Bronchial epithelial cell (primary cell): ENCODE data around the gene OTULIN. TPM values are rescaled to one million over a fixed set of nuclear protein-coding genes. Genes with fewer than 3 reads are reported as not detected.

ENCODE experiments used
- DNase-seq: peaks from one replicate; pipeline ENCODE4 v3.0.0-alpha.2; 2010; ENCODE audit warnings: low read depth
- FAIRE-seq: peaks from 2 replicates; lab custom pipeline; 2011; peaks lifted over from hg19 to GRCh38; lab: Jason Lieb, UNC
- H3K27me3 ChIP-seq: 2 replicates; pipeline ENCODE4 v1.5.1; 2011; ENCODE audit warnings: low read length; ENCODE audit not compliant: control insufficient read depth, insufficient read depth
- H3K36me3 ChIP-seq: 2 replicates; pipeline ENCODE4 v1.5.1; 2011; ENCODE audit warnings: low read length; ENCODE audit not compliant: control insufficient read depth, insufficient read depth
- H3K4me3 ChIP-seq: 2 replicates; pipeline ENCODE4 v1.5.1; 2011; ENCODE audit warnings: mild to moderate bottlenecking, low read depth, low read length, control low read depth
- total RNA-seq: library from RNA; depleted of rRNA; stranded (reverse); fragments of >200 nt; gene quantifications from 2 replicates; pipeline ENCODE4 v1.2.1, GENCODE V29; 2014
- TF ChIP-seq, protein P1 (sequence below): IDR thresholded peaks from 2 replicates; pipeline ENCODE4 v1.5.1; 2011; ENCODE audit warnings: mild to moderate bottlenecking, moderate library complexity, low read length, control low read depth, inconsistent platforms; ENCODE audit not compliant: insufficient read depth, severe bottlenecking

OTULIN gene
- total RNA-seq, 1 donor from 2014 or later: 36.6 TPM

DNA sequence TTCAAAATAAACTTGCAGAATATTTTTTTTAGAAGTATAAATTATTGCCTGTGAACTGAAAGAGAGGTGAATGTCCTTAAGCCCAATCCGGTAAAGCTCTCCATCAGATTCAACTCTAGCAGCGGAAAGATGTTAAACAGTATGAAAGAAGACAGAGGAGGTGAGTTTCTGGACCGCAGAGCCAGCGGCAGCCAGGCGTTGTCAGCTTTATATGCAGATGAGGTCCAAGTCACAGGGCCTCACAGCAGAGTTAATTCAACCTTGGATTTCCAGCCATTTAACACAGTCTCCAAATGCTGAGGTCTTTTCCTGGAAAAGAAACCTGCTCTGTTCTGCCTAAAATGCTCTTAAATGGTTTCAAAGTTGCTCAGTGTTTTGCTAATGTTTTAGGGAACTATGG lies 75.5 kb downstream of the OTULIN start:
- Histone ChIP-seq H3K27me3 (no peaks in the 10 kb centered on the region), H3K4me3 (no peak overlapping the region), H3K36me3 (peaks cover 6% of the 10 kb centered on the region)
- FAIRE-seq (no peak), DNase-seq (no peak)
- TF ChIP-seq, protein P1, sequence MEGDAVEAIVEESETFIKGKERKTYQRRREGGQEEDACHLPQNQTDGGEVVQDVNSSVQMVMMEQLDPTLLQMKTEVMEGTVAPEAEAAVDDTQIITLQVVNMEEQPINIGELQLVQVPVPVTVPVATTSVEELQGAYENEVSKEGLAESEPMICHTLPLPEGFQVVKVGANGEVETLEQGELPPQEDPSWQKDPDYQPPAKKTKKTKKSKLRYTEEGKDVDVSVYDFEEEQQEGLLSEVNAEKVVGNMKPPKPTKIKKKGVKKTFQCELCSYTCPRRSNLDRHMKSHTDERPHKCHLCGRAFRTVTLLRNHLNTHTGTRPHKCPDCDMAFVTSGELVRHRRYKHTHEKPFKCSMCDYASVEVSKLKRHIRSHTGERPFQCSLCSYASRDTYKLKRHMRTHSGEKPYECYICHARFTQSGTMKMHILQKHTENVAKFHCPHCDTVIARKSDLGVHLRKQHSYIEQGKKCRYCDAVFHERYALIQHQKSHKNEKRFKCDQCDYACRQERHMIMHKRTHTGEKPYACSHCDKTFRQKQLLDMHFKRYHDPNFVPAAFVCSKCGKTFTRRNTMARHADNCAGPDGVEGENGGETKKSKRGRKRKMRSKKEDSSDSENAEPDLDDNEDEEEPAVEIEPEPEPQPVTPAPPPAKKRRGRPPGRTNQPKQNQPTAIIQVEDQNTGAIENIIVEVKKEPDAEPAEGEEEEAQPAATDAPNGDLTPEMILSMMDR: no peak

DNA sequence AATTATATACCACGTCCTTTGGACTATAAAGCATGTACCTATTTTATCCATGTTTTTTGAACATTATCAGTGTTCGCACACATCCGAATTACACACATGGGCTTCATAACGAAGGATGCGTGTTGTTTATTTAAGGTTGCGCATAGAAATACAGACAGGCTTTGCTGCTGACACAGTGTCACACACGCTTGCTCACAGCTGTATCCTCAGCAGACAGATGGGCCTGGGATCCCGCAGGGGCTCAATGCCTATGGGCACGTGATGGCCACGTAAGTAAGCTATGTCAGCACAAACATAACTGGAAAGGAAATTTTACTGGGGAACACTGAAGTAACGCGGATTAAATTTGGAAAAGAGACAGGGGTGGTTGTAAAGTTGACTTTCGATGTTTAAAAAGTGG lies 76.6 kb downstream of the OTULIN start:
- no peak for DNase-seq
- peaks cover 6% of the 10 kb centered on the region for H3K36me3 ChIP-seq
- TF ChIP-seq, protein P1: no peak
- H3K27me3 ChIP-seq: no peaks in the 10 kb centered on the region
- no peak overlapping the region for H3K4me3 ChIP-seq
- FAIRE-seq: no peak

DNA sequence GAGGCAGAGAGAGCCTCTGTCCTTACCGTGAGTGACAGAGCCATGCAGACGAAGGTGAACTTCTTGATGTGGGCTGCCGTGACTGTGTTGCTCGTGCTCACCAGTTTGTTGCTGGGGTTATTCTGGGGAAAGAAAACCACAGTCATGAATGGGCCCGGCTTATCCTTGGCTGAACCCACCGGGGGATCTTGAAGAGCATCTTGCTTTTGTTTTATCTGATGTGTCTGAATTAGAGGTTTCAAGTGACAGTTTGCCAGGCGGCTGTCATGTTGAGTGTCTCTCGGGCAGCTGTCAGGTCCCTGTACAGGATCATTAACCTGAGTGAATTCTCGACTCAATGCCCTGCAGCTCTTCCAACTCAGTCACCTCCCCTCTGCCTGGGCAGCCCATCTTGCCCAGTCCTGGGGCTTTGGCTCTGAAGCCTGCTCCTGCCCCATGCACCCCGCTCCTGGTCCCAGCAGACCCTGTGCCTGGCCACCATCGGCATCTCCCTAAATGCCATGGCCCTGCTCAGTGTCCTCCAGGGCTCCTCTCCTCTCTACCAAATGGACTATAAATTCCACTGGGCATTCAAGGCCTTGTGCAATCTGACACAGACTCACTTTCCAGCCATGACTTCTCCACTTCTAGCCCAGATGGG lies 77.4 kb downstream of the OTULIN start:
- H3K4me3 ChIP-seq: no peak overlapping the region
- H3K27me3 ChIP-seq: no peaks in the 10 kb centered on the region
- TF ChIP-seq, protein P1: no peak
- peaks cover 6% of the 10 kb centered on the region for H3K36me3 ChIP-seq
- FAIRE-seq (no peak), DNase-seq (no peak)

DNA sequence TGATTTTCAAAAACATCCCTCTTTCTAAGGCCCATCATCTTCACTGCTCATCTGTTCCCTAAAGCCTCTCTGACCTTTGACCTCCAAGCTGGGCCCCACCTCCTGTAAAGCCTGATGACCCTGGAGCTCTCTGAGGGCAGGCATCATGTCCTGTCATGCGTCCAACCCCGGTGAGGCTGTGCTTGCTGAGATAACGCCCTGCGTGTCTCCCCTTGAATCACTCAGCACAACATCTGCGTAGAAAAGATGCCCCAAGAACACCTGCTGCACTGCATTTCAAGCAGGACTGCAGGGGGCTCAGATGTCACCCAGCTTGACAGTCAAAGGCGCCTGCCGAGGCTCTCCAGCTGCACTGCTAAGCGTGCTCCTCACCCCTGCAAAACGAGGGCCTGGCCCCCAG lies 78.0 kb downstream of the OTULIN start:
- no peak overlapping the region for H3K4me3 ChIP-seq
- H3K36me3 ChIP-seq: peaks cover 6% of the 10 kb centered on the region
- no peak for DNase-seq
- TF ChIP-seq, protein P1: no peak
- FAIRE-seq: no peak
- H3K27me3 ChIP-seq: no peaks in the 10 kb centered on the region

DNA sequence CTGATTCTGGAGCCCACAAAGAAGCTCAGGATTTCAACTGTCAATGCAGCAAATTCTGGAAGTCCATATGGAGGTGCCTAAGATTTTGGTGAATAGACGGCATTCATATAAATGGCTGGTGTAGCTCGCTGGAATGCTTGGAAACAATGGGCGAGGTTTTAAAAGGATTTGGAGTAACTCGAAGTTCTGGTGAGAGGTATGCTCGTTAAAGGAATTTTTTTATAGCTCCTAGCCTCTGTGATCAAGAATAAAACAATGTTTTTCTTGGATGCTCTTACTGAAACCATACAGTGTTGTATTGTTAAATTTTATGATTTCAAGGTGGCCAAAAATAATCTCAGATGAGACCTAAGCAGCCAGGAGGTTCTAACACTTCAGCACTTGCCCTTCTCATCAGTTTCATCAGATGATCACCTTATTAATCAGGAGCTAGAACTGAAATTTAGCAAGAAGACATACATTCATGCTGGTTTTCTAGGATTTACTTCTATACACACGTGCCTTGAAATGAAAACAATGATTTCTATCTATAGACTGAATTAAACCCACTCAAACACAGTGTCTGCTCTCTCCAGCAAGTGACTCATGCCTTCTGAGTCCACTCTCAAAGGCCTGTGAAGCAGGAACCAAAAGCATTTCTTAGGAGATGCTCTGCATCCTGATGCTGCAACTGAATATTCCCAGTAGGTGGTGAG lies 79.2 kb downstream of the OTULIN start:
- H3K4me3 ChIP-seq: no peak overlapping the region
- H3K36me3 ChIP-seq: peaks cover 6% of the 10 kb centered on the region
- DNase-seq (no peak), FAIRE-seq (no peak)
- H3K27me3 ChIP-seq: no peaks in the 10 kb centered on the region
- TF ChIP-seq, protein P1: no peak
